ENCODE data around the gene TSPAN2. TPM values are rescaled to one million over a fixed set of nuclear protein-coding genes. Genes with fewer than 3 reads are reported as not detected.
"Not testable (repeated sequence)": the region's sequence is repeated elsewhere in the genome, so short reads cannot be mapped to it uniquely, and the experiment has no call there.

TSPAN2 gene
- total RNA-seq, 1 donor from 2014 or later: 28.2 TPM

GRCh38 chr1:115040501-115040900 is 48.8 kb downstream of the TSPAN2 start:
- DNase-seq (ENCODE audit: low spot score): no peak

- no peak for DNase-seq (ENCODE audit: low spot score)
Measured at GRCh38 chr1:115036814-115037507, 52.3 kb downstream of the TSPAN2 start.

- no peak for DNase-seq (ENCODE audit: low spot score)
Measured at GRCh38 chr1:115035652-115036051, 53.7 kb downstream of the TSPAN2 start.

- peak; percentile 9 for DNase-seq (ENCODE audit: low spot score)
Measured at GRCh38 chr1:115031595-115031994, 57.7 kb downstream of the TSPAN2 start.

- no peak for DNase-seq (ENCODE audit: low spot score)
Measured at GRCh38 chr1:115029526-115029925, 59.8 kb downstream of the TSPAN2 start, which contains the start of gene TSHB. TSHB (plus strand) TSS chr1:115029826; CDS start chr1:115033363, 3,537 bp downstream.

GRCh38 chr1:115023593-115023992 is 65.7 kb downstream of the TSPAN2 start:
- no peak for DNase-seq (ENCODE audit: low spot score)

- no peak for DNase-seq (ENCODE audit: low spot score)
Measured at GRCh38 chr1:115021145-115021544, 68.2 kb downstream of the TSPAN2 start.

GRCh38 chr1:115019549-115019948 is 69.8 kb downstream of the TSPAN2 start:
- not testable (repeated sequence) for DNase-seq (ENCODE audit: low spot score)

- no peak for DNase-seq (ENCODE audit: low spot score)
Measured at GRCh38 chr1:115013792-115014191, 75.5 kb downstream of the TSPAN2 start.

GRCh38 chr1:115012434-115012833 is 76.9 kb downstream of the TSPAN2 start:
- no peak for DNase-seq (ENCODE audit: low spot score)

- no peak for DNase-seq (ENCODE audit: low spot score)
Measured at GRCh38 chr1:115012006-115012405, 77.3 kb downstream of the TSPAN2 start.

- no peak for DNase-seq (ENCODE audit: low spot score)
Measured at GRCh38 chr1:115006191-115006590, 83.1 kb downstream of the TSPAN2 start.

Other genes starting within 250 kb of the TSPAN2 start
- gene SYCP1, start 234.6 kb downstream of the TSPAN2 start, total RNA-seq (ENCODE audit: insufficient read depth, low replicate concordance): 2.4 TPM
- gene TSHB, start 59.7 kb downstream of the TSPAN2 start, total RNA-seq (ENCODE audit: insufficient read depth, low replicate concordance): not detected
- 2.4 TPM for gene NGF, start 248.7 kb upstream of the TSPAN2 start, total RNA-seq (ENCODE audit: insufficient read depth, low replicate concordance)

Measured in umbilical cord (tissue), 2 donors.